ENCODE data around the gene THRB.

Gene THRB

DNA sequence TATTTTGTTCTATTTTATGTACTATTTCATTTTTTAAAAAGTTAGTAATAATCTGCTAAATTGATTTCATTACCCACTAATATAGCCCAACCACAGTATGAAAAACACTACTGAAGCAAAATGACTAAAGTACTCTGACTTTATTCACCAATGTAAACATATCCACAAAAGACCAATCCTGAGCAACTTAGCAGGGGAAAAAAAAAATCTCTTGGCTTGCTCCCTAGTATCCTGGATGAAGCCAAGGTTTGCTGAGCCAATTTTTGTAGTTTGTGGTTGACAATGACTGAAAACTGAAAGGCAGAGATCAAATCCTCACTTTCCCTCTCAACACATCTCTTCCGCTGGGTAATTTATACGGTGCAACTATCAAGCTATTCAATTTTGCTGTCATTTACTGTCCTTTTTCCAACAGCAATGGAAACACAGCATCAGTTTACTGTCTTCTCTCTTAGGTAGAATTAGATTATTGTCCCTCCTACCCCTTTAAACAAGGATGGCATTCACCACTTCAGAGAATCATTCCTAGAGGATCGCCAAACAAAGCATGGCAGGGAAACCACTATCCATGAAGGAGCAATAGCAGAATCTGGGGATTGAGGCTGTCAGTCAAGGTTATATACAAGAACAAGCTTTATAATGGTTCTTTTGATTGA, 149.7 kb downstream of the THRB start:
- no peak for DNase-seq

- no peak for DNase-seq
Measured at GRCh38 chr3:24343084-24343783, 151.4 kb downstream of the THRB start.

- no peak for DNase-seq
Measured at GRCh38 chr3:24342275-24342674, 152.4 kb downstream of the THRB start.

DNA sequence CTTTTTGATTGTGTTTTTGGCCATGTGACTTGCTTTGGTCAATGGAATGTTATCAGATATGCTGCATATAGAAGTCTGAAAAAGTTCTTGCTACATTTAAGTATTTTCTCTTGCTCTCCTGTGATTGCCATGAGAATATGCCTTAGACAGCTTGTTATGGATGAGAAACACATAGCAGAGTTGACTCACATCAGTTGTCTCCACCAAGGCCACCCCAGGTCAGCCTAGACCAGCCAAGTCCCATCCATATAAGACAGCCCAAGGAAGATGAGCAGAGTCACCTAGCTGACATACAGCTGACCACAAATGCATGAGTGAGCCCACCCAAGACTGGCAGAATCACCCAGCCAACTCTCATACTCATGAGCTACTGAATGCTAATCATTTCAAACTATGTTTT, 153.0 kb downstream of the THRB start:
- DNase-seq = no peak

DNA sequence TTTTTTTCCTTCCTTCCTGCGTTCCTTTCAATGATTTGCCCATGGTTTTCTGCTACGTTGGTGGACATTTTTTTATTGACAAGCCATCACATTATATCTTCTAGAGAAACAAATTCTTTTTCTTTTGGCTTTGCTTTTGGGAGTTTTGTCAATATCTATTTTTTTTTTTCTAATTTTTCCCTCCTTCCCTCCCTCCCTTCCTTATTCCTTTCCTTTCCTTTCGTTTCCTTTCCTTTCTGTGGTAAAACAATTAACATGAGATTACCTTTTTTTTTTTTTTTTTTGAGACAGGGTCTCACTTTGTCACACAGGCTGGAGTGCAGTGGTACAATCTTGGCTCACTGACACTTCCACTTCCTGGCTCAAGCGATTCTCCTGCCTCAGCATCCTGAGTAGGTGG, 153.7 kb downstream of the THRB start:
- no peak for DNase-seq

DNA sequence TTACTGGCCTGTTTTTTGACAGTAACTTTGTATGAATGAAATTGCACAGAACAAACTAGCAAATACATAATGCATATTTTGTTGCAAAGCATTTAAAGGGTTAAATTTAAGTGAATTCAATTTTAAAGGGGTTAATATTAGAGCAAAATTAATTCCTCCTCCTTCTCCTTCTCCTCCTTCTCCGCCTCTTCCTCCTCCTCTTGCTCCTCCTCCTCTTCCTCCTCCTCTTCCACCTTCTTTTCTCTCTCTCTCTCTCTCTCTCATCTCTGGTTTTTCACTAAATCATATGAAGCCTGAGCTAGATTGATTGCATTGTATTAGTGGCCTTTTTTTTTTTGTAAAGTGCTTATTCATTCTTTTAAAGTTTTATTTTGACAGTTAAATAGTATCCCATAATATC, 154.5 kb downstream of the THRB start:
- DNase-seq = no peak

GRCh38 chr3:24339266-24339825, 155.3 kb downstream of the THRB start:
- no peak for DNase-seq

DNA sequence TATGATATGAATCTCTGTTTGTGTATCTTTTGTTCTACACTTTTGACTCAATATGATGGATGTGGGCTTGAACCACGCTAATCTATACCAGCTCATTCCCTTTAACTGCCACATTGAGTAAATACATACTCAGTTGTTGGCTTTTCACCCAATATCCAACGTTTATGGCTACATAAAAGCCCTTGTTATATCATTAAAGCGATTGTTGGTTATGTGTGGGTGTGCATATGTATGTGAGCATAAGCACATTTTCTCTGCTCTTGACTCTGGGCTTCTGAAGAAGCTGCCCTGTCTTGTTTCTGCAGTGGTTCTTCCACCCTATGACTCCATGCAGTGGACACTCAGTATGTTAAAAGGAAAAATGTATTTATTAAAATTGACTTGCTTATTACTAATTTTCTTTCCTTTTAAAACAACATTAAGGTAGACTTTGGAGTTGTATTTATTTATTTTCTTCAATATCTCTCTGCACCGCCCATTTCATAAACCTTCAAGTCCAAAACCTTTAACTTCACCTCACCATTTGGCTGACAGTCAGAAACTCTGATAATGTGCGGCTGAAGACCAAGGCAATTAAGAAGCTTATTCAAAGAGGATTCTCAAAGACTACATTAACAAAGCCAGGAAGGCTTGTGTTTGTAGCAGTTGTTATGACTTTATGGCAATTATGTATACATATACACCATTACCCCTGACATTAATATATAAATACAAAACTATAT, 156.1 kb downstream of the THRB start:
- no peak for DNase-seq

DNA sequence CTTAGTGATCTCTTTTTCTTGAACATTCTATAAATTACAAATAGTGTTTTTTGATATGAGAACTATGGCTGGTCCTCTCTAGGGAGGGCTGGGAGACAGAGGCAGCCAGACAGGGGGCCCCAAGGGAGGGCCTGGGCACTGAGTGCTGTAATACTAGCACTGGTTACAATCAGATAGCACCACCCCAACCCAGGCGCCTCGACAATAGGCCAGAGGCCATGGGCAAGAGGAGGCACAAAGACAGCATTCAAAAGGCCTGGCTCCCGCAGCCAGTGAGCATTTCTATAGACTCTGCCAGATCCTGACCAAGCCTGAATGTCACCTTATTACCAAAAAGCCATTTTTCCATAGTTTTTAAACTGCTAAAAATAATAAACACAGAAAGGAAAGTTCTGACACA, 158.5 kb downstream of the THRB start:
- no peak for DNase-seq

GRCh38 chr3:24332092-24332491, 162.6 kb downstream of the THRB start:
- no peak for DNase-seq

- DNase-seq = no peak
Measured at GRCh38 chr3:24323272-24323671, 171.4 kb downstream of the THRB start.

GRCh38 chr3:24320601-24321000, 174.0 kb downstream of the THRB start:
- no peak for DNase-seq

GRCh38 chr3:24318677-24319287, 175.9 kb downstream of the THRB start:
- DNase-seq = no peak

DNA sequence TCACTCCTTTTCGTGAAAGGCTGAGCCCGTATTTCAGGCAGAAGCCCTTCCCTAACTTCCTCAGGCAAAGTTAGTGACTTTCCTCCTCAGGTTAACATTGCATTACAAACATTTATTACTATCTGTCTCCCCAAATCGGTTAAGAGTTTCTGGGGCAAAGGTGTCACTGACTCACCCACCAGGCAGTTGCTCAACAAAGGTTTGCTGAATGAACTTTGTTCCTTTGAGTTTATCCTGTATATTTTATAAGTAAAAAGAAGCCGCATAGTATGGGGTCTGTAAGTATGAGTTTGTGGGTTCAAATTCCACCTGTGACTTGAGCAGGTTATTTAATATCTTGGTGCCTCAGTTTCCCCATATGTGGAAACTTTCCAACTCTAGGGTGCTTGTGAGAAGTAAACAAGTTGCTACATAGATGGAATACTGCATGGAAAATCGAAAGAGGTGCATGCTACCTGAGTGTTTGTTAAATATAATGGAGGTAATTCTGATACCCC, 177.7 kb downstream of the THRB start:
- no peak for DNase-seq

GRCh38 chr3:24315971-24316370, 178.7 kb downstream of the THRB start:
- DNase-seq = no peak

DNA sequence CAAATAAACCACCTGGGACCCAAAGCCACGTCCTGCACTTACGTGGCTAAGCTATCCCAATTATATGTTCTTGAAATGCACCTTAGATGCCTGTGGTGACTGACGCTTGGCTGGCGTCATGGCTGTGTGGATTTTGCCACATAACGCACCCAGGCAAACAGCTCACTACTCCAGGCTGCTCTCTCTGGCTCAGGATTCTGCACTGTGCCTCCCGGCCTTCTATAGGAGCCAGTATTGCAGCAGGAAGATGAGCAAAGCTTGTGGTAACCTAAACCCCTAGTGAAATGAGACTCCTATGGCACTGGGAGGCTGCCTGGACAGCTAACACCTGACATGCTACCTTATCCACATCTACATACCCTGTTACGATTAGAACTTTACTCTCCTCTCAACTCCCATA, 179.3 kb downstream of the THRB start:
- no peak for DNase-seq

- DNase-seq = no peak
Measured at GRCh38 chr3:24311881-24312280, 182.8 kb downstream of the THRB start.

- DNase-seq = no peak
Measured at GRCh38 chr3:24310887-24311286, 183.8 kb downstream of the THRB start.

- no peak for DNase-seq
Measured at GRCh38 chr3:24306518-24306917, 188.1 kb downstream of the THRB start.

DNA sequence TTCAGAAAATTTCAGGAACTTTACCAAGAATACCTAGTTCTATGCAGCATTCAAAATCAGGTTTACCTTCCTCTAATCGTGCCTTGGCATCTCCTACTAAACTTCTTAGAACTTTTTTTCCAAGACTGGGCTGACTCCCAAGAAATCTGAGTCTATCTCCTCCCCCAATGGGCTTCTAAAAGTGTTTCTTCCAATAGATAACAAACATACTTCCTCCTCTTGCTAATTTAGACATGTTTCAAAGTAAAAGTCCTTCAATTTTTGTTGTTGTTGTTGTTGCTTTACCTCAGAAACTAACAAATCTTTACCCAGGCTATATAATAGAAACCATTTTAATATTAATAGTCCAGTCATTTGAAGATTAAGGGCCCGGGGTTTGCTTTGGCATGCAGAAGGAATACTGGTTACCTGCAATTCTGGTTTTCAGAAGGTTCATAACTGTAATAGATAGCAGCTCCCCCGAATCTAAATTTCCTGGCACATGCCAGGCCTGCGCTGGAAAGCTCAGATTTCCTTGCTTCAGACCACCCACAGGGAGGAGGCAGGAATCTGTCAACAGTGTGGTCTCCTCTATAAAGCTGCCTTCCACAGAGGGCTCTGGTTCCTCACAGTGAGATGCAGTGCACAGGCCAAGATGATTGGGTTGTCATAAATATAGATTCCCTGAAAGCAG, 188.7 kb downstream of the THRB start:
- DNase-seq = no peak

DNA sequence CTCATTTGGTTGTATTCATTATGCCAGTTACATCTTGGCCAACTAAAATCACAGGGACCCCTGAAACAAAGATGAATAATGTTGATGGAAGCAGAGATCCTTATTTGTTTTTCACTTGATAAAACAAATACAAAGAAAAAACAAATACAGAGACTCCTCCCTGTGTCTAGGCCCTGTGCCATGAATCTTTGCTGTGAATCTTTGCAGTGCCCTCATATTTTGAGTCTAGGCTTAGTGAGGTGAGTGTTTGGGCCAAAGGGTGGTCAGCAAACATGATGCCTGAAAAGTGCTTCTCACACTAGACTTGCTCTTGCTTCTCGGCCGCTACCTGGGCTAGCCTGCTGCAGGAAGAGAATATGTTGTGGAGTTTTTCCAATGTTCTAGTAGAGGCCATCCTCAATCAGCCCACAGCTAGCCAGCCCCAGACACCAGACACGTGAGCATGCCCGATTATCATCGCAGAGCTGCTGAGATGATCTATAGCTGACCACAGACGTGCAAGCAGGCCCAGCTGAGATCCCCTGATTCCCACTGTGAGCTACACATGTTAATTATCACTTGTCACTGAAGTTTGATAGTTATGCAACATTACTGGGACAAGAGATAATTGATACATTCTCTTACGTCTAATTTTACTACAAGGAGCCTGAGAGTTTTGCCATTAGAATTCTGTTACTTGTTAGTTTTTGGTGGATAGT, 191.4 kb downstream of the THRB start:
- no peak for DNase-seq

GRCh38 chr3:24302396-24302795, 192.3 kb downstream of the THRB start:
- no peak for DNase-seq

All from CD4-positive, alpha-beta T cell treated with Interleukin-4 for 1 hour (primary cell).